ENCODE measurements around the gene CHST14. TPM values are rescaled to one million over a fixed set of nuclear protein-coding genes. Genes with fewer than 3 reads are reported as not detected.

Gene CHST14
- total and polyA plus RNA-seq, 2 of the 8 experiments (the other 6 are each of a cell fraction or from before 2014, with no cell fraction given) = 13.4 to 20.3 TPM

GRCh38 chr15:40464595-40465185 lies 6.1 kb upstream of the CHST14 start:
- no peak overlapping the region; the same call in 1 of the 2 replicates for H2BK5ac ChIP-seq (ENCODE audit: low read depth, low read length)
- peaks cover 16% of the 10 kb centered on the region for H3K79me1 ChIP-seq (ENCODE audit: low read depth, low read length)
- H2BK120ac ChIP-seq (replicated peaks; ENCODE audit: low read depth, low read length) = no peak overlapping the region
- H3K9ac ChIP-seq (replicated peaks in 1 of 4; ENCODE audit: extremely low read depth in 1 of 4, low read depth in 3 of 4, low read length in 3 of 4) = no peak overlapping the region
- peaks cover 26 to 70% (median 52%) of the 10 kb centered on the region in 4 experiments for H3K36me3 ChIP-seq (ENCODE audit: control insufficient read depth in 2 of 4, insufficient read depth in 4 of 4, low read length in 3 of 4)
- no peaks in the 10 kb centered on the region; a peak in 1 of 7 replicates for H3K4me1 ChIP-seq (replicated peaks in 1 of 4; ENCODE audit: control insufficient read depth in 3 of 4, insufficient read depth in 4 of 4, low read length in 3 of 4)
- H3K23me2 ChIP-seq (ENCODE audit: low read depth, low read length) = no peaks in the 10 kb centered on the region
- CTCF ChIA-PET (ENCODE audit: partially characterized antibody) = interaction anchor here (0.9 to 1.1 kb wide), 2 partner anchors 20 to 37 kb away, joined by 3 read pairs; no protein-coding TSS in a partner anchor
- H3K79me2 ChIP-seq (ENCODE audit: control insufficient read depth in 1 of 2, insufficient read depth in 2 of 2, low read length in 2 of 2) = peaks cover 0 to 19% of the 10 kb centered on the region in 2 experiments; a peak in 2 of 4 replicates
- no peak overlapping the region for H3K27ac ChIP-seq (ENCODE audit: low read depth, low read length)
- no peak overlapping the region for H3K56ac ChIP-seq (replicated peaks; ENCODE audit: insufficient read length, low read depth, low read length)
- H2BK12ac ChIP-seq (ENCODE audit: low read depth, low read length) = no peak overlapping the region
- no peak for DNase-seq (ENCODE audit: low read depth in 1 of 2, low spot score in 2 of 2)
- H3K23ac ChIP-seq (ENCODE audit: insufficient read length) = no peak overlapping the region
- H4K5ac ChIP-seq (ENCODE audit: insufficient read length, low read depth, low read length) = no peak overlapping the region
- no peak overlapping the region for H3K4ac ChIP-seq (replicated peaks; ENCODE audit: insufficient read length, low read depth, low read length)
- no peaks in the 10 kb centered on the region for H3K9me3 ChIP-seq (ENCODE audit: insufficient read depth in 2 of 2, low read depth in 1 of 2, low read length in 1 of 2)
- no peak overlapping the region for H2AFZ ChIP-seq (ENCODE audit: low read length)
- H2AK5ac ChIP-seq (ENCODE audit: low read depth, low read length) = no peak overlapping the region
- H2BK20ac ChIP-seq (ENCODE audit: low read length) = no peak overlapping the region
- FAIRE-seq = no peak
- 86% methylated on average over 3 of the region's 3 CpGs; no CpG with 5 or more reads in 1 of the 2 experiments for WGBS, 2 experiments (ENCODE audit: extremely low coverage in 1 of 2, insufficient coverage in 1 of 2, insufficient read length in 1 of 2, insufficient replicate concordance in 2 of 2, low coverage in 1 of 2, low lambda C conversion rate in 2 of 2, missing lambda C conversion rate in 1 of 2)
- peaks cover 19 to 24% of the 10 kb centered on the region in 2 experiments for H4K20me1 ChIP-seq (replicated peaks in 1 of 2; ENCODE audit: control insufficient read depth in 1 of 2, insufficient read depth in 2 of 2, low read length in 2 of 2)
- POLR2A ChIA-PET (ENCODE audit: partially characterized antibody) = interaction anchor here (2.2 kb wide), 1 partner anchor 9 kb away, joined by 7 read pairs; no protein-coding TSS in a partner anchor
- no peaks in the 10 kb centered on the region for H3K27me3 ChIP-seq (replicated peaks in 1 of 4; ENCODE audit: control insufficient read depth in 3 of 4, extremely low read depth in 1 of 4, insufficient read depth in 3 of 4, low read length in 3 of 4)
- no peak overlapping the region for H3K18ac ChIP-seq (ENCODE audit: extremely low read depth, low read length)
- H4K8ac ChIP-seq (ENCODE audit: extremely low read depth, insufficient read depth, low read length) = no peak overlapping the region
- H4K91ac ChIP-seq (replicated peaks; ENCODE audit: insufficient read length, low read length) = no peak overlapping the region
- H3K4me3 ChIP-seq (ENCODE audit: extremely low read depth in 1 of 4, insufficient read depth in 2 of 4, low read depth in 3 of 4, low read length in 4 of 4) = no peak overlapping the region
- H2BK15ac ChIP-seq (ENCODE audit: low read length) = no peak overlapping the region
- H3K4me2 ChIP-seq (ENCODE audit: insufficient read depth in 1 of 2, low read depth in 2 of 2, low read length in 2 of 2) = no peak overlapping the region
- no peak overlapping the region for H3K14ac ChIP-seq (ENCODE audit: insufficient read length)
- TF ChIP-seq SIRT6 (IDR thresholded peaks at IDR 0.05; ENCODE audit: low read length) (no peak), KDM5A (IDR thresholded peaks at IDR 0.05; ENCODE audit: low read length) (no peak), CREB1 (IDR thresholded peaks at IDR 0.05) (no peak), BRCA1 (IDR thresholded peaks at IDR 0.05; ENCODE audit: low read depth, low read length) (no peak), SAP30 (IDR thresholded peaks at IDR 0.05; ENCODE audit: insufficient read depth, insufficient replicate concordance, low read length) (no peak), EP300 (IDR thresholded peaks at IDR 0.05; ENCODE audit: borderline replicate concordance in 1 of 2, low read depth in 2 of 2, low read length in 2 of 2) (no peak), PHF8 (conservative IDR thresholded peaks at IDR 0.05; ENCODE audit: low read depth, low read length) (no peak), RAD21 (IDR thresholded peaks at IDR 0.05 in 1 of 2, conservative IDR thresholded peaks at IDR 0.05 in 1 of 2; ENCODE audit: low read depth in 2 of 2, low read length in 2 of 2) (no peak), CBX5 (IDR thresholded peaks at IDR 0.05; ENCODE audit: low read depth, low read length) (no peak), RXRA (IDR thresholded peaks at IDR 0.05; ENCODE audit: insufficient read depth, low read depth, low read length) (no peak), MAFK (IDR thresholded peaks at IDR 0.05; ENCODE audit: low read depth, low read length) (no peak), ATF3 (IDR thresholded peaks at IDR 0.05; ENCODE audit: insufficient read depth, low read depth, low read length) (no peak)
